HepG2 (cell line): ENCODE data around the gene TPGS1. TPM values are rescaled to one million over a fixed set of nuclear protein-coding genes. Genes with fewer than 3 reads are reported as not detected.

Source experiments
- ATF5 ChIP-seq: sonication (generic); formaldehyde crosslinking; IDR thresholded peaks from 2 replicates; pipeline ENCODE4 v1.4.0; 2020; ENCODE audit warnings: mild to moderate bottlenecking, low read depth, missing genetic modification reagents
- E2F1 ChIP-seq: sonication (generic); formaldehyde crosslinking; IDR thresholded peaks from 2 replicates; pipeline ENCODE4 v1.5.0; 2020; ENCODE audit warnings: missing genetic modification reagents
- FOSL1 ChIP-seq: sonication (generic); formaldehyde crosslinking; IDR thresholded peaks from 2 replicates; pipeline ENCODE4 v1.9.0; 2021; ENCODE audit warnings: missing genetic modification reagents, borderline replicate concordance
- GATAD1 ChIP-seq: IDR thresholded peaks from 2 replicates; pipeline ENCODE4 v1.6.1; 2016; ENCODE audit warnings: missing genetic modification reagents, missing compliant biosample characterization
- HMG20B ChIP-seq: conservative IDR thresholded peaks from 2 replicates; pipeline ENCODE4 v1.6.1; 2016; ENCODE audit warnings: missing genetic modification reagents, missing compliant biosample characterization
- HOXA5 ChIP-seq: sonication (generic); formaldehyde crosslinking; IDR thresholded peaks from 2 replicates; pipeline ENCODE4 v1.4.0; 2020; ENCODE audit warnings: missing genetic modification reagents
- KAT8 ChIP-seq: IDR thresholded peaks from 2 replicates; pipeline ENCODE4 v1.6.1; 2016; ENCODE audit warnings: missing genetic modification reagents, missing compliant biosample characterization
- KLF15 ChIP-seq: sonication (generic); formaldehyde crosslinking; IDR thresholded peaks from 2 replicates; pipeline ENCODE4 v1.8.1; 2023; ENCODE audit warnings: borderline replicate concordance, mild to moderate bottlenecking, inconsistent platforms, missing genetic modification reagents, mixed read lengths
- SAP130 ChIP-seq: IDR thresholded peaks from 2 replicates; pipeline ENCODE4 v1.6.1; 2016; ENCODE audit warnings: low read depth
- SATB2 ChIP-seq: sonication (generic); formaldehyde crosslinking; IDR thresholded peaks from 2 replicates; pipeline ENCODE4 v1.5.0; 2020; ENCODE audit warnings: missing genetic modification reagents
- SIX1 ChIP-seq: sonication (generic); formaldehyde crosslinking; IDR thresholded peaks from 2 replicates; pipeline ENCODE4 v1.4.0; 2020; ENCODE audit warnings: missing genetic modification reagents, borderline replicate concordance
- STAG1 ChIP-seq: sonication (generic); formaldehyde crosslinking; IDR thresholded peaks from 2 replicates; pipeline ENCODE4 v1.4.0; 2020; ENCODE audit warnings: missing genetic modification reagents
- ZBTB46 ChIP-seq: sonication (generic); formaldehyde crosslinking; IDR thresholded peaks from 2 replicates; pipeline ENCODE4 v1.4.0; 2020; ENCODE audit warnings: mild to moderate bottlenecking, missing genetic modification reagents, borderline replicate concordance
- ZNF512 ChIP-seq: sonication (generic); formaldehyde crosslinking; IDR thresholded peaks from 2 replicates; pipeline ENCODE4 v1.4.0; 2020; ENCODE audit warnings: mild to moderate bottlenecking, missing genetic modification reagents
- polyA plus RNA-seq, 8 experiments: library from polyadenylated mRNA; depleted of rRNA in 3 of 8; stranded (reverse) in 7 of 8; unstranded in 1 of 8; fragments of >200 nt; fragmentation: Illumina TruSeq in 4 of 8; extraction: Trizol in 4 of 8; gene quantifications; 2 replicates each; pipeline versions ENCODE4 v1.2.1 to v1.2.3, GENCODE V29; 2011 to 2016; ENCODE audit warnings: low read depth in 4 of 8, missing spikeins in 1 of 8, mixed read lengths in 1 of 8; ENCODE audit not compliant: insufficient read depth in 1 of 8
- total RNA-seq, 5 experiments: library from RNA; depleted of rRNA; stranded (reverse); fragments of >200 nt; fragmentation: Illumina TruSeq; extraction: Trizol; gene quantifications; 2 replicates each; pipeline ENCODE4 v1.2.3, GENCODE V29; 2016; ENCODE audit warnings: low read depth in 1 of 5
- TF ChIP-seq, protein P1 (sequence below): sonication (generic); formaldehyde crosslinking; IDR thresholded peaks from 2 replicates; pipeline ENCODE4 v1.5.0; 2020; ENCODE audit warnings: missing genetic modification reagents
- TF ChIP-seq, protein P2 (sequence below): sonication (generic); formaldehyde crosslinking; IDR thresholded peaks from 2 replicates; pipeline ENCODE4 v1.8.1; 2023; ENCODE audit warnings: mild to moderate bottlenecking, missing genetic modification reagents
- TF ChIP-seq, protein P3 (sequence below): sonication (generic); formaldehyde crosslinking; IDR thresholded peaks from 2 replicates; pipeline ENCODE4 v1.5.0; 2020; ENCODE audit warnings: mild to moderate bottlenecking, missing genetic modification reagents, borderline replicate concordance

The TPGS1 gene
- total and polyA plus RNA-seq, 2 of the 13 experiments (the other 11 are each of a cell fraction or from before 2014, with no cell fraction given): 1.1 to 6.2 TPM

DNA sequence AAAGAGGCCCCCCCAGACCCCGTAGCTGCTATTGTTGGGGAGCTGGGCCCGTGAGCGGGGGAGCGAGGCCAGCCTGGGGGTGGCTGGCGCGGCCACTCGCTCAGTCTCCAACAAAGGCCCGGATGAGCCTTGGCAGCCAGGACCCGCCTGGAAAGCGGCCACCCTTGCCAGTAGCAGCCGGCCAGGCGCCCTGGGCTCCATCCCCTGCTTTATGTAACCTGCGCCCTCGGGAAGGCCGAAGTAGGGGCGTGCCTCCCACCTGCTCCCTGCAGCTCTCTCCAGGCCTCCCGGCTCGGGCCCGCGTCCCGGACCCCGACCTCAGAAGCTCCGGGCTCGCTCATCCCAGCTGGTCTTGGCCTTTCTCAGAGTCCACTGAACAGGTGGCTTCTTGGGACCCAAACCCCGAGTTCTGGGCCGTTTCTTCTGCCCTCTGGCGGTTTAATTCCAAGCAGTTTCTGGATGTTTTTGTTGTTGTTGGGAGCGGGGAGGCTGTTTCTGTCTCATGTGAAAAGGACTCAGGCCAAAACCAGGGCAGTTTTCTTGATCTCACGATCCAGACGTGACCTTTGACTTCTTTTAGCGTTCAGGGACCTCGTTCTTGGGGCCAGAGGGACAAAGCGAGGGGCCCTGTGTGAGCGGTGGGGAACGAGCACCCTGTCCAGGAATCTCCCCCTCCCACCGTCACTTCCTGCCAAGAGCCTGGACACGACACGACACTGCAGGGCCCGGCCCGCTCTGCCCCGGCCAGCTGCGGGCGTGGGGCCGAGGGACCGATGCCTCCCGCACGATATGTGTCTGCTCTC lies 25.5 kb downstream of the TPGS1 start (continued):
- TF ChIP-seq E2F1 (CRISPR knock-in tag) (no peak), SATB2 (CRISPR knock-in tag) (0 out of 2 replicates have a peak, but pooled peaks have one; percentile 50), GATAD1 (CRISPR knock-in tag) (0 out of 2 replicates have a peak, but pooled peaks have one; percentile 11), FOSL1 (CRISPR knock-in tag) (no peak), HOXA5 (peak; percentile 24; the same call in 1 of the 2 replicates), KLF15 (CRISPR knock-in tag) (no peak), HMG20B (CRISPR knock-in tag) (no peak), SIX1 (CRISPR knock-in tag) (no peak), STAG1 (CRISPR knock-in tag) (peak; percentile 28), ZBTB46 (CRISPR knock-in tag) (no peak), ZNF512 (CRISPR knock-in tag) (no peak), KAT8 (CRISPR knock-in tag) (peak; percentile 20; the same call in 1 of the 2 replicates), ATF5 (CRISPR knock-in tag) (0 out of 2 replicates have a peak, but pooled peaks have one; percentile 50), SAP130 (CRISPR knock-in tag) (peak; percentile 67)
- TF ChIP-seq, protein P1, sequence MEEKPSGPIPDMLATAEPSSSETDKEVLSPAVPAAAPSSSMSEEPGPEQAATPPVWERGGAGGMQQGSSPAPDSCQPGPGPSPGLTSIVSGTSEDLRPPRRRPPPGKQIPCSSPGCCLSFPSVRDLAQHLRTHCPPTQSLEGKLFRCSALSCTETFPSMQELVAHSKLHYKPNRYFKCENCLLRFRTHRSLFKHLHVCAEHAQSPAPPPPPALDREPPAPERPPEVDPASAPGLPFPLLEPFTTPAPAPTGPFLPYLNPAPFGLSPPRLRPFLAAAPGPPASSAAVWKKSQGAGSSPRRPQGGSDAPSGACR (CRISPR knock-in tag): peak; percentile 51; the same call in 1 of the 2 replicates
- TF ChIP-seq, protein P2, sequence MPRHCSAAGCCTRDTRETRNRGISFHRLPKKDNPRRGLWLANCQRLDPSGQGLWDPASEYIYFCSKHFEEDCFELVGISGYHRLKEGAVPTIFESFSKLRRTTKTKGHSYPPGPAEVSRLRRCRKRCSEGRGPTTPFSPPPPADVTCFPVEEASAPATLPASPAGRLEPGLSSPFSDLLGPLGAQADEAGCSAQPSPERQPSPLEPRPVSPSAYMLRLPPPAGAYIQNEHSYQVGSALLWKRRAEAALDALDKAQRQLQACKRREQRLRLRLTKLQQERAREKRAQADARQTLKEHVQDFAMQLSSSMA (CRISPR knock-in tag): no peak
- TF ChIP-seq, protein P3, sequence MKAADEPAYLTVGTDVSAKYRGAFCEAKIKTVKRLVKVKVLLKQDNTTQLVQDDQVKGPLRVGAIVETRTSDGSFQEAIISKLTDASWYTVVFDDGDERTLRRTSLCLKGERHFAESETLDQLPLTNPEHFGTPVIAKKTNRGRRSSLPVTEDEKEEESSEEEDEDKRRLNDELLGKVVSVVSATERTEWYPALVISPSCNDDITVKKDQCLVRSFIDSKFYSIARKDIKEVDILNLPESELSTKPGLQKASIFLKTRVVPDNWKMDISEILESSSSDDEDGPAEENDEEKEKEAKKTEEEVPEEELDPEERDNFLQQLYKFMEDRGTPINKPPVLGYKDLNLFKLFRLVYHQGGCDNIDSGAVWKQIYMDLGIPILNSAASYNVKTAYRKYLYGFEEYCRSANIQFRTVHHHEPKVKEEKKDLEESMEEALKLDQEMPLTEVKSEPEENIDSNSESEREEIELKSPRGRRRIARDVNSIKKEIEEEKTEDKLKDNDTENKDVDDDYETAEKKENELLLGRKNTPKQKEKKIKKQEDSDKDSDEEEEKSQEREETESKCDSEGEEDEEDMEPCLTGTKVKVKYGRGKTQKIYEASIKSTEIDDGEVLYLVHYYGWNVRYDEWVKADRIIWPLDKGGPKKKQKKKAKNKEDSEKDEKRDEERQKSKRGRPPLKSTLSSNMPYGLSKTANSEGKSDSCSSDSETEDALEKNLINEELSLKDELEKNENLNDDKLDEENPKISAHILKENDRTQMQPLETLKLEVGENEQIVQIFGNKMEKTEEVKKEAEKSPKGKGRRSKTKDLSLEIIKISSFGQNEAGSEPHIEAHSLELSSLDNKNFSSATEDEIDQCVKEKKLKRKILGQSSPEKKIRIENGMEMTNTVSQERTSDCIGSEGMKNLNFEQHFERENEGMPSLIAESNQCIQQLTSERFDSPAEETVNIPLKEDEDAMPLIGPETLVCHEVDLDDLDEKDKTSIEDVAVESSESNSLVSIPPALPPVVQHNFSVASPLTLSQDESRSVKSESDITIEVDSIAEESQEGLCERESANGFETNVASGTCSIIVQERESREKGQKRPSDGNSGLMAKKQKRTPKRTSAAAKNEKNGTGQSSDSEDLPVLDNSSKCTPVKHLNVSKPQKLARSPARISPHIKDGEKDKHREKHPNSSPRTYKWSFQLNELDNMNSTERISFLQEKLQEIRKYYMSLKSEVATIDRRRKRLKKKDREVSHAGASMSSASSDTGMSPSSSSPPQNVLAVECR (CRISPR knock-in tag): peak; percentile 70; the same call in 1 of the 2 replicates
